PFSK-1 (cell line): ENCODE measurements around the gene KRTAP24-1.

Experiments
- FOXP2 ChIP-seq: optimal IDR thresholded peaks from 2 replicates; pipeline ENCODE3; 2011; ENCODE audit warnings: borderline replicate concordance, control low read depth, inconsistent platforms; ENCODE audit not compliant: insufficient read depth; ENCODE audit errors: extremely low read length, extremely low read depth
- POLR2AphosphoS5 ChIP-seq: IDR thresholded peaks from 2 replicates; pipeline ENCODE4 v1.6.1; 2012; ENCODE audit warnings: low read depth, mild to moderate bottlenecking, control low read depth, low read length, moderate library complexity
- SIN3A ChIP-seq: IDR thresholded peaks from 2 replicates; pipeline ENCODE4 v1.6.1; 2012; ENCODE audit warnings: mild to moderate bottlenecking, low read length, moderate library complexity, borderline replicate concordance; ENCODE audit not compliant: insufficient read depth
- TAF1 ChIP-seq: IDR thresholded peaks from 2 replicates; pipeline ENCODE4 v1.6.1; 2012; ENCODE audit warnings: low read length, control low read depth, borderline replicate concordance; ENCODE audit not compliant: insufficient read depth
- TF ChIP-seq, protein P1 (sequence below), 2 experiments: IDR thresholded peaks; 2 replicates each; pipeline versions ENCODE4 v1.6.1 to v1.8.0; 2011 to 2012; ENCODE audit warnings: low read depth in 2 of 2, low read length in 2 of 2, control low read depth in 1 of 2, inconsistent platforms in 1 of 2, mild to moderate bottlenecking in 1 of 2, moderate library complexity in 1 of 2; ENCODE audit not compliant: insufficient read depth in 1 of 2

KRTAP24-1 gene

DNA sequence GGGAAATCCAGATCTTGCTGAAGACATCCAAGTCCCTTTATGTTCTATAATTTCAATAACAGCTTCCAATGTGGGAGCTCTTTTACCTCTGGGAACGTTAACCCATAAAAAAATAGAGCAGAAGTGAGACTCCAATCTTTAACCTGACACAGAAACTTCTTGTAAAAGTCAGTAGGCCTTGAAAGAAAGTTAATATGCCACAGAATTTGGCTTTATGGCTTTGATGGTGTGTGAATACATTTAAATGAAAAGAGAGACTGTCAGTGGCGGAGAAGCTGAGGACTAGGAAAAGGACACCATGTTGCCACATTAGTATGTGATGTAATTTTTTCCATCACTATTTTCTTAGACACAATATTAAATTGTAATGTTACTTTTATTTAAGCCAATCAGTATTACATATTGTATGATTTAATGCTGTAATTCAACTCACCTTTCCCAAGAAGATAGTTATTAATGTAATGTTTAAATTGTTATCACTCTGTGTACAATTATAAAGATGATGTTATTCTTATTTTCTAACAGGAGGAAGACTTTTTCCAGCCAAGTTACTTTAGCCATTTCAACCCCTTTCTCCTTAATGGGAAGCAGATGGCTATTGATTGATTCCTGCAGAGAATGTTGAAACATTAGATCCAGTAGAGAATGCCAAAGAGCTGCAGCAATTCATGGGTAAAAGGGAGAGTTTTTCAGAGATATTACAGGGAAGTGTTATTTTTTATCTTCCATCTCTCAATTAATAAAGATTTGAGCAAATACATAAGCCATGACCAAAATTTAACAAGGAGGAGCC lies 49.3 kb downstream of the KRTAP24-1 start:
- TF ChIP-seq, protein P1, sequence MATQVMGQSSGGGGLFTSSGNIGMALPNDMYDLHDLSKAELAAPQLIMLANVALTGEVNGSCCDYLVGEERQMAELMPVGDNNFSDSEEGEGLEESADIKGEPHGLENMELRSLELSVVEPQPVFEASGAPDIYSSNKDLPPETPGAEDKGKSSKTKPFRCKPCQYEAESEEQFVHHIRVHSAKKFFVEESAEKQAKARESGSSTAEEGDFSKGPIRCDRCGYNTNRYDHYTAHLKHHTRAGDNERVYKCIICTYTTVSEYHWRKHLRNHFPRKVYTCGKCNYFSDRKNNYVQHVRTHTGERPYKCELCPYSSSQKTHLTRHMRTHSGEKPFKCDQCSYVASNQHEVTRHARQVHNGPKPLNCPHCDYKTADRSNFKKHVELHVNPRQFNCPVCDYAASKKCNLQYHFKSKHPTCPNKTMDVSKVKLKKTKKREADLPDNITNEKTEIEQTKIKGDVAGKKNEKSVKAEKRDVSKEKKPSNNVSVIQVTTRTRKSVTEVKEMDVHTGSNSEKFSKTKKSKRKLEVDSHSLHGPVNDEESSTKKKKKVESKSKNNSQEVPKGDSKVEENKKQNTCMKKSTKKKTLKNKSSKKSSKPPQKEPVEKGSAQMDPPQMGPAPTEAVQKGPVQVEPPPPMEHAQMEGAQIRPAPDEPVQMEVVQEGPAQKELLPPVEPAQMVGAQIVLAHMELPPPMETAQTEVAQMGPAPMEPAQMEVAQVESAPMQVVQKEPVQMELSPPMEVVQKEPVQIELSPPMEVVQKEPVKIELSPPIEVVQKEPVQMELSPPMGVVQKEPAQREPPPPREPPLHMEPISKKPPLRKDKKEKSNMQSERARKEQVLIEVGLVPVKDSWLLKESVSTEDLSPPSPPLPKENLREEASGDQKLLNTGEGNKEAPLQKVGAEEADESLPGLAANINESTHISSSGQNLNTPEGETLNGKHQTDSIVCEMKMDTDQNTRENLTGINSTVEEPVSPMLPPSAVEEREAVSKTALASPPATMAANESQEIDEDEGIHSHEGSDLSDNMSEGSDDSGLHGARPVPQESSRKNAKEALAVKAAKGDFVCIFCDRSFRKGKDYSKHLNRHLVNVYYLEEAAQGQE (IDR thresholded peaks at IDR 0.05; ENCODE audit: insufficient read depth in 1 of 2, low read depth in 2 of 2, low read length in 2 of 2) = no peak
- TF ChIP-seq POLR2AphosphoS5 (no peak), SIN3A (no peak), FOXP2 (no peak), TAF1 (no peak)

DNA sequence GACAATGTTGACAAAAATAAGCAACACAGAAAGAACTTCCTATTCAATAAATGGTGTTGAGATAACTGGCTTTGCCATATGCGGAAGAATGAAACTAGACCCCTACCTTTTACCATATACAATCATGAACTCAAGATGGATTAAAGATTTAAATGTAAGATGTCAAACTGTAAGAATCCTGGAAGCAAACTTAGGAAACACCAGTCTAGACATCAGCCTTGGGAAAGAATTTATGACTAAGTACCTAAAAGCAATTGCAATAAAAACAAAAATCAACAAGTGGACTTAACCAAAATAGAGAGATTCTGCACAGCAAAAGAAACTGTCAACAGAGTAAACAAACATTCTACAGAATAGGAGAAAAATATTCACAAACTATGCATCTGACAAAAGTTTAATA lies 50.7 kb downstream of the KRTAP24-1 start:
- TF ChIP-seq TAF1 = no peak
- TF ChIP-seq, protein P1 (IDR thresholded peaks at IDR 0.05; ENCODE audit: insufficient read depth in 1 of 2, low read depth in 2 of 2, low read length in 2 of 2) = no peak
- no peak for TF ChIP-seq SIN3A
- TF ChIP-seq FOXP2 = no peak
- no peak for TF ChIP-seq POLR2AphosphoS5
